HepG2 (cell line): ENCODE measurements around the gene PARD3. TPM values are rescaled to one million over a fixed set of nuclear protein-coding genes. Genes with fewer than 3 reads are reported as not detected.

Source experiments
- ATAC-seq: fragments of 200-7000 bp; cut with Tn5 transposase; 3 replicates; pipeline ENCODE4 v1.9.1; 2020; ENCODE audit warnings: mild to moderate bottlenecking, moderate library complexity
- BruUV-seq: library from RNA; stranded (reverse); fragments of 400-500 nt; replicated peaks from 2 replicates; lab custom pipeline; 2021; lab: Mats Ljungman, UMichigan
- CTCF ChIA-PET: fragments of 300-600 bp; formaldehyde crosslinking; extraction: SDS; loops from one replicate; lab custom pipeline; 2021; ENCODE audit warnings: low total read pairs, inconsistent platforms, low intra/inter-chr PET ratio; lab: Yijun Ruan, JAX
- POLR2A ChIA-PET: fragments of 350-600 bp; sonication (Branson Sonifier 250); formaldehyde crosslinking; loops from one replicate; lab custom pipeline; 2020; ENCODE audit warnings: antibody characterized with exemption, inconsistent platforms; lab: Yijun Ruan, JAX
- DNase-seq: peaks from one replicate; pipeline ENCODE4 v3.0.0-alpha.2; 2015; ENCODE audit warnings: low spot score
- FAIRE-seq: peaks from 3 replicates; lab custom pipeline; 2011; peaks lifted over from hg19 to GRCh38; lab: Jason Lieb, UNC
- H2AFZ ChIP-seq: one replicate; pipeline ENCODE4 v1.6.1; 2011; ENCODE audit warnings: low read length, inconsistent platforms
- H3K27ac ChIP-seq: fragments of 300-600 bp; 3 replicates; pipeline ENCODE4 v1.8.0; 2011; ENCODE audit warnings: mixed run types, mild to moderate bottlenecking, mixed read lengths, low read length, inconsistent platforms; ENCODE audit not compliant: insufficient read depth; ENCODE audit errors: extremely low read length
- H3K27me3 ChIP-seq, 2 experiments: fragments of 200-600 bp in 1 of 2; 2 replicates in 1 of 2; 3 replicates in 1 of 2; pipeline versions ENCODE4 v1.6.0 to v1.8.0; 2011; ENCODE audit warnings: low read length in 2 of 2, mild to moderate bottlenecking in 2 of 2, moderate library complexity in 2 of 2, inconsistent platforms in 1 of 2; ENCODE audit not compliant: insufficient read depth in 2 of 2, control insufficient read depth in 1 of 2
- H3K36me3 ChIP-seq, 2 experiments: fragments of 200-600 bp in 1 of 2; replicated peaks in 1 of 2; 2 replicates in 1 of 2; 3 replicates in 1 of 2; pipeline versions ENCODE4 v1.5.1 to v1.8.0; 2011; ENCODE audit warnings: low read length in 2 of 2, inconsistent platforms in 1 of 2; ENCODE audit not compliant: insufficient read depth in 2 of 2, control insufficient read depth in 1 of 2
- H3K4me1 ChIP-seq: 2 replicates; pipeline ENCODE4 v1.5.1; 2012; ENCODE audit warnings: low read length, inconsistent platforms; ENCODE audit not compliant: insufficient read depth
- H3K4me2 ChIP-seq: 2 replicates; pipeline ENCODE4 v1.6.0; 2011; ENCODE audit warnings: low read depth, low read length, inconsistent platforms
- H3K4me3 ChIP-seq, 3 experiments: fragments of 200-600 bp in 1 of 3; sonication (generic), shearing (Covaris generic) in 1 of 3; replicated peaks in 1 of 3; 2 replicates each; pipeline ENCODE4 v1.5.1; 2011 to 2016; ENCODE audit warnings: low read length in 3 of 3, inconsistent platforms in 2 of 3, low read depth in 2 of 3, mild to moderate bottlenecking in 2 of 3, control low read depth in 1 of 3, mixed read lengths in 1 of 3; ENCODE audit not compliant: insufficient read depth in 1 of 3
- H3K79me2 ChIP-seq: one replicate; pipeline ENCODE4 v1.6.1; 2011; ENCODE audit warnings: low read length, inconsistent platforms; ENCODE audit not compliant: insufficient read depth
- H3K9ac ChIP-seq: 2 replicates; pipeline ENCODE4 v1.6.0; 2011; ENCODE audit warnings: mild to moderate bottlenecking, low read depth, low read length, inconsistent platforms; ENCODE audit not compliant: insufficient read depth
- H3K9me3 ChIP-seq: 2 replicates; pipeline ENCODE4 v1.5.1; 2012; ENCODE audit warnings: mild to moderate bottlenecking, low read length
- H4K20me1 ChIP-seq: 2 replicates; pipeline ENCODE4 v1.6.0; 2011; ENCODE audit warnings: inconsistent platforms, mild to moderate bottlenecking, low read length, moderate library complexity; ENCODE audit not compliant: insufficient read depth
- MBD4 ChIP-seq: IDR thresholded peaks from 2 replicates; pipeline ENCODE4 v1.6.1; 2012; ENCODE audit warnings: low read length, inconsistent platforms, borderline replicate concordance
- MED8 ChIP-seq: sonication (generic); formaldehyde crosslinking; IDR thresholded peaks from 2 replicates; pipeline ENCODE4 v1.8.1; 2023; ENCODE audit warnings: mild to moderate bottlenecking, missing genetic modification reagents; ENCODE audit not compliant: insufficient replicate concordance
- MTA3 ChIP-seq: sonication (generic); formaldehyde crosslinking; IDR thresholded peaks from 2 replicates; pipeline ENCODE4 v1.4.0; 2020; ENCODE audit warnings: missing genetic modification reagents
- RAD21 ChIP-seq: fragments of 450-650 bp; formaldehyde crosslinking; IDR thresholded peaks from 2 replicates; pipeline ENCODE4 v1.5.0; 2020; ENCODE audit warnings: mild to moderate bottlenecking
- TSC22D2 ChIP-seq: sonication (generic); formaldehyde crosslinking; IDR thresholded peaks from 2 replicates; pipeline ENCODE4 v1.5.1; 2020; ENCODE audit warnings: missing genetic modification reagents, mild to moderate bottlenecking, borderline replicate concordance
- ZFY ChIP-seq: sonication (generic); formaldehyde crosslinking; IDR thresholded peaks from 2 replicates; pipeline ENCODE4 v1.4.0; 2020; ENCODE audit warnings: missing genetic modification reagents
- ZNF333 ChIP-seq: sonication (generic); formaldehyde crosslinking; IDR thresholded peaks from 2 replicates; pipeline ENCODE4 v1.4.0; 2020; ENCODE audit warnings: mild to moderate bottlenecking, missing genetic modification reagents, borderline replicate concordance
- ZNF451 ChIP-seq: sonication (generic); formaldehyde crosslinking; IDR thresholded peaks from 2 replicates; pipeline ENCODE4 v1.5.0; 2020; ENCODE audit warnings: mild to moderate bottlenecking, missing genetic modification reagents
- WGBS: methylation state at CpG from one replicate; pipeline ENCODE4 v1.1.6; 2017; ENCODE audit warnings: low lambda C conversion rate; 5-methylcytosine and 5-hydroxymethylcytosine counted together
- in situ Hi-C: cut with HindIII; loops from 2 replicates; pipeline ENCODE4 v1.10.0; 2017; ENCODE audit warnings: low pct_unique_long_range_greater_than_20kb; ENCODE audit not compliant: extremely low pct_ligation_motif_present
- intact Hi-C: fragments of 100-400 bp; cut with micrococcal nuclease; formaldehyde crosslinking; loops from one replicate; pipeline ENCODE4 v1.10.0; 2022; ENCODE audit not compliant: unreplicated experiment
- polyA plus RNA-seq, 8 experiments: library from polyadenylated mRNA; depleted of rRNA in 3 of 8; stranded (reverse) in 7 of 8; unstranded in 1 of 8; fragments of >200 nt; fragmentation: Illumina TruSeq in 4 of 8; extraction: Trizol in 4 of 8; gene quantifications; 2 replicates each; pipeline versions ENCODE4 v1.2.1 to v1.2.3, GENCODE V29; 2011 to 2016; ENCODE audit warnings: low read depth in 4 of 8, missing spikeins in 1 of 8, mixed read lengths in 1 of 8; ENCODE audit not compliant: insufficient read depth in 1 of 8
- total RNA-seq, 5 experiments: library from RNA; depleted of rRNA; stranded (reverse); fragments of >200 nt; fragmentation: Illumina TruSeq; extraction: Trizol; gene quantifications; 2 replicates each; pipeline ENCODE4 v1.2.3, GENCODE V29; 2016; ENCODE audit warnings: low read depth in 1 of 5
- TF ChIP-seq, protein P1 (sequence below): IDR thresholded peaks from 2 replicates; pipeline ENCODE4 v1.6.1; 2016
- TF ChIP-seq, protein P2 (sequence below): sonication (generic); formaldehyde crosslinking; IDR thresholded peaks from 2 replicates; pipeline ENCODE4 v1.8.0; 2022; ENCODE audit warnings: missing genetic modification reagents, mild to moderate bottlenecking, inconsistent platforms, borderline replicate concordance
- TF ChIP-seq, protein P3 (sequence below): sonication (generic); formaldehyde crosslinking; IDR thresholded peaks from 2 replicates; pipeline ENCODE4 v1.4.0; 2020; ENCODE audit warnings: missing genetic modification reagents
- TF ChIP-seq, protein P4 (sequence below): sonication (generic); formaldehyde crosslinking; IDR thresholded peaks from 2 replicates; pipeline ENCODE4 v1.4.0; 2020; ENCODE audit warnings: missing genetic modification reagents, borderline replicate concordance

The PARD3 gene
- total and polyA plus RNA-seq, 2 of the 13 experiments (the other 11 are each of a cell fraction or from before 2014, with no cell fraction given) = 40.9 to 60.0 TPM

DNA sequence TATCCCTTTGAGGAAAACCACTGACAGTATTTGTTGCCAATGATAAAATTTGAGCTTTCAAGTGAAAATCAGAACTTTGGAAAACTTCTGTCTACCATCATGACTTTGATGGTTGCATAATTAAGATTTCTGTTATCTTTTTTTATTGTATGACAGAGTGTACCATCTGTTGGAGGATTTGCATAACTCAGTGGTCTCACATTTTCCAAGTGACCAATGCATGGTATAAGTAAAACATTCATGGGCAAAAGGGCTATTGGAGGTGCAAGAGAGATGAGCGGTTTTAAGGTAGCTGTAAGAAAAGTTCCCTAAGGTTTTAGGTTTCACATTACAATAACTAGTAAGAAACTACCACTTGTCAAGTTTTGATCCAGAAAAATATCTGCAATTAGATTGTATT, 625.3 kb downstream of the PARD3 start:
- in situ Hi-C loops = no loop called here
- 96% methylated on average over 1 of the region's 1 CpG for WGBS
- H2AFZ ChIP-seq = no peak overlapping the region
- H3K4me2 ChIP-seq = no peak overlapping the region
- H3K9ac ChIP-seq = no peak overlapping the region
- no peak overlapping the region for H3K4me3 ChIP-seq
- H3K36me3 ChIP-seq = no peaks in the 10 kb centered on the region
- TF ChIP-seq, protein P1, sequence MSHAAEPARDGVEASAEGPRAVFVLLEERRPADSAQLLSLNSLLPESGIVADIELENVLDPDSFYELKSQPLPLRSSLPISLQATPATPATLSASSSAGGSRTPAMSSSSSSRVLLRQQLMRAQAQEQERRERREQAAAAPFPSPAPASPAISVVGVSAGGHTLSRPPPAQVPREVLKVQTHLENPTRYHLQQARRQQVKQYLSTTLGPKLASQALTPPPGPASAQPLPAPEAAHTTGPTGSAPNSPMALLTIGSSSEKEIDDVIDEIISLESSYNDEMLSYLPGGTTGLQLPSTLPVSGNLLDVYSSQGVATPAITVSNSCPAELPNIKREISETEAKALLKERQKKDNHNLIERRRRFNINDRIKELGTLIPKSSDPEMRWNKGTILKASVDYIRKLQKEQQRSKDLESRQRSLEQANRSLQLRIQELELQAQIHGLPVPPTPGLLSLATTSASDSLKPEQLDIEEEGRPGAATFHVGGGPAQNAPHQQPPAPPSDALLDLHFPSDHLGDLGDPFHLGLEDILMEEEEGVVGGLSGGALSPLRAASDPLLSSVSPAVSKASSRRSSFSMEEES = no peak
- TF ChIP-seq, protein P2, sequence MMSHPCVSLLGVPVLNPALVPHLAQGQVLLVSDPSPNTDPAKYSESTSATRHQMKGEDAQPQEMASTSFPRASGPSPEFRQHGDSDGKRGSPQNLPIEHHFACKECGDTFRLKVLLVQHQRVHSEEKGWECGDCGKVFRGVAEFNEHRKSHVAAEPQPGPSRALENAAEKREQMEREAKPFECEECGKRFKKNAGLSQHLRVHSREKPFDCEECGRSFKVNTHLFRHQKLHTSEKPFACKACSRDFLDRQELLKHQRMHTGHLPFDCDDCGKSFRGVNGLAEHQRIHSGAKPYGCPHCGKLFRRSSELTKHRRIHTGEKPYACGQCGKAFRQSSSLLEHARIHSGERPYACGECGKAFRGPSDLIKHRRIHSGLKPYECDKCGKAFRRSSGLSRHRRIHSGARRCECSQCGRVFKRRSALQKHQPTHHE (CRISPR knock-in tag) = no peak
- TF ChIP-seq ZNF333 (CRISPR knock-in tag) = no peak
- TF ChIP-seq MTA3 (CRISPR knock-in tag) = no peak
- TF ChIP-seq RAD21 (CRISPR knock-in tag) = no peak
- ChIA-PET CTCF (no interaction called here), POLR2A (no interaction called here)
- H3K4me1 ChIP-seq = peaks cover 34% of the 10 kb centered on the region
- DNase-seq (no peak), FAIRE-seq (no peak), ATAC-seq (no peak)
- H3K27me3 ChIP-seq = no peaks in the 10 kb centered on the region
- H3K79me2 ChIP-seq = no peaks in the 10 kb centered on the region
- intact Hi-C loops = no loop called here
- H4K20me1 ChIP-seq = no peaks in the 10 kb centered on the region
- no peak overlapping the region for H3K27ac ChIP-seq
- no peaks in the 10 kb centered on the region for H3K9me3 ChIP-seq
- no TSS peak for BruUV-seq

DNA sequence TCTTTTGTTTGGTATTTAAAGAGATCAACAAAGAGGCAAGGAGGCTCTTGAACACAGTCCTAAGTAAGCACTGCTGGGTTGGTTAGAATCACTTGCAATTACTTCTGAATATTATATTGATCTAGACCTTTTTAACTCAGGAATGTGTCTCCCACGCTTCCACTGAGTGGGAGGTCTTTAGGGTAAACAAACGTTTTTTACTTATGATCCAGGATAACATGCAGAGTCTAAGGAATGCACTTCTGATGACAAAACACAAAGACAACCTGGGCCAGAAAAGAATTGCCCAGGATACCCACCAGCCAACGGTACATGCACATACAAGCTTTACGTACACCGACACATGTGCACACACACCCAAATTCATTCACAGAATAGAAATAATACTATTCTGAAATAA, 626.9 kb downstream of the PARD3 start:
- POLR2A ChIA-PET = no interaction called here
- TF ChIP-seq TSC22D2 (no peak), ZNF451 (CRISPR knock-in tag) (no peak), MED8 (CRISPR knock-in tag) (no peak), ZFY (CRISPR knock-in tag) (no peak), MBD4 (no peak)
- TF ChIP-seq, protein P3, sequence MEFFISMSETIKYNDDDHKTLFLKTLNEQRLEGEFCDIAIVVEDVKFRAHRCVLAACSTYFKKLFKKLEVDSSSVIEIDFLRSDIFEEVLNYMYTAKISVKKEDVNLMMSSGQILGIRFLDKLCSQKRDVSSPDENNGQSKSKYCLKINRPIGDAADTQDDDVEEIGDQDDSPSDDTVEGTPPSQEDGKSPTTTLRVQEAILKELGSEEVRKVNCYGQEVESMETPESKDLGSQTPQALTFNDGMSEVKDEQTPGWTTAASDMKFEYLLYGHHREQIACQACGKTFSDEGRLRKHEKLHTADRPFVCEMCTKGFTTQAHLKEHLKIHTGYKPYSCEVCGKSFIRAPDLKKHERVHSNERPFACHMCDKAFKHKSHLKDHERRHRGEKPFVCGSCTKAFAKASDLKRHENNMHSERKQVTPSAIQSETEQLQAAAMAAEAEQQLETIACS (CRISPR knock-in tag) = no peak
- TF ChIP-seq, protein P4, sequence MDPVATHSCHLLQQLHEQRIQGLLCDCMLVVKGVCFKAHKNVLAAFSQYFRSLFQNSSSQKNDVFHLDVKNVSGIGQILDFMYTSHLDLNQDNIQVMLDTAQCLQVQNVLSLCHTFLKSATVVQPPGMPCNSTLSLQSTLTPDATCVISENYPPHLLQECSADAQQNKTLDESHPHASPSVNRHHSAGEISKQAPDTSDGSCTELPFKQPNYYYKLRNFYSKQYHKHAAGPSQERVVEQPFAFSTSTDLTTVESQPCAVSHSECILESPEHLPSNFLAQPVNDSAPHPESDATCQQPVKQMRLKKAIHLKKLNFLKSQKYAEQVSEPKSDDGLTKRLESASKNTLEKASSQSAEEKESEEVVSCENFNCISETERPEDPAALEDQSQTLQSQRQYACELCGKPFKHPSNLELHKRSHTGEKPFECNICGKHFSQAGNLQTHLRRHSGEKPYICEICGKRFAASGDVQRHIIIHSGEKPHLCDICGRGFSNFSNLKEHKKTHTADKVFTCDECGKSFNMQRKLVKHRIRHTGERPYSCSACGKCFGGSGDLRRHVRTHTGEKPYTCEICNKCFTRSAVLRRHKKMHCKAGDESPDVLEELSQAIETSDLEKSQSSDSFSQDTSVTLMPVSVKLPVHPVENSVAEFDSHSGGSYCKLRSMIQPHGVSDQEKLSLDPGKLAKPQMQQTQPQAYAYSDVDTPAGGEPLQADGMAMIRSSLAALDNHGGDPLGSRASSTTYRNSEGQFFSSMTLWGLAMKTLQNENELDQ (CRISPR knock-in tag) = no peak

More for the DNA sequence above, 626.9 kb downstream of the PARD3 start:
- FAIRE-seq (no peak), ATAC-seq (no peak), DNase-seq (no peak)
- BruUV-seq = no TSS peak
- 85% methylated on average over 5 of the region's 5 CpGs for WGBS
- CTCF ChIA-PET = no interaction called here
- Histone ChIP-seq H3K27me3 (no peaks in the 10 kb centered on the region), H3K4me1 (peaks cover 50% of the 10 kb centered on the region), H2AFZ (no peak overlapping the region), H3K4me2 (no peak overlapping the region), H3K27ac (no peak overlapping the region), H3K79me2 (no peaks in the 10 kb centered on the region), H3K36me3 (no peaks in the 10 kb centered on the region), H4K20me1 (no peaks in the 10 kb centered on the region), H3K9me3 (no peaks in the 10 kb centered on the region), H3K4me3 (no peak overlapping the region), H3K9ac (no peak overlapping the region)
- in situ Hi-C loops (no loop called here), intact Hi-C loops (no loop called here)
